DOHH2 (cell line): ENCODE results near the gene WRNIP1.

Experiments
- CTCF ChIP-seq: fragments of 200-600 bp; sonication (generic); IDR thresholded peaks from one replicate; pipeline ENCODE4 v1.5.1; 2014; ENCODE audit warnings: antibody characterized with exemption, mild to moderate bottlenecking, low read depth, low read length; ENCODE audit not compliant: poor library complexity, severe bottlenecking
- EZH2phosphoT487 ChIP-seq: fragments of 200-600 bp; sonication (generic); IDR thresholded peaks from 2 replicates; pipeline ENCODE4 v1.6.1; 2017; ENCODE audit warnings: borderline replicate concordance, mild to moderate bottlenecking, antibody characterized with exemption, low read length, moderate library complexity, mixed read lengths

GRCh38 chr6:2828629-2829028, 63.4 kb downstream of the WRNIP1 start:
- TF ChIP-seq CTCF, result no peak
- no peak for TF ChIP-seq EZH2phosphoT487
